Measurements from ENCODE around the gene BCKDHB.

GRCh38 chr6:80276861-80277260 is 170.4 kb downstream of the BCKDHB start:
- TF ChIP-seq SPI1 (IDR thresholded peaks at IDR 0.05; ENCODE audit: borderline replicate concordance, low read depth) (no peak), CTCF (IDR thresholded peaks at IDR 0.05; ENCODE audit: insufficient read depth, low read length) (no peak), POLR2AphosphoS5 (IDR thresholded peaks at IDR 0.05; ENCODE audit: low read depth) (no peak), REST (IDR thresholded peaks at IDR 0.05; ENCODE audit: insufficient replicate concordance, low read depth) (no peak), GABPA (IDR thresholded peaks at IDR 0.05; ENCODE audit: low read depth) (no peak)

Data from HL-60 (cell line).